ENCODE data around the gene TRPC6. TPM values are rescaled to one million over a fixed set of nuclear protein-coding genes. Genes with fewer than 3 reads are reported as not detected.

The TRPC6 gene
- total and polyA plus RNA-seq, 2 of the 8 experiments (the other 6 are each of a cell fraction or from before 2014, with no cell fraction given): 0.26 to 0.39 TPM

- no peak overlapping the region for H2BK120ac ChIP-seq (replicated peaks; ENCODE audit: low read depth, low read length)
- H3K4me3 ChIP-seq (ENCODE audit: extremely low read depth in 1 of 4, insufficient read depth in 2 of 4, low read depth in 3 of 4, low read length in 4 of 4): no peak overlapping the region
- CTCF ChIA-PET (ENCODE audit: partially characterized antibody): interaction anchor here (0.6 to 6.1 kb wide), 22 partner anchors 9 to 1508 kb away, joined by 3 to 38 read pairs (median 4); partner anchors contain the start of gene TRPC6
- DNase-seq (ENCODE audit: low read depth in 1 of 2, low spot score in 2 of 2) (no peak), FAIRE-seq (no peak)
- no peaks in the 10 kb centered on the region for H3K79me2 ChIP-seq (ENCODE audit: control insufficient read depth in 1 of 2, insufficient read depth in 2 of 2, low read length in 2 of 2)
- H2BK5ac ChIP-seq (ENCODE audit: low read depth, low read length): no peak overlapping the region
- H3K4me2 ChIP-seq (ENCODE audit: insufficient read depth in 1 of 2, low read depth in 2 of 2, low read length in 2 of 2): no peak overlapping the region
- H2BK20ac ChIP-seq (ENCODE audit: low read length): no peak overlapping the region
- POLR2A ChIA-PET (ENCODE audit: partially characterized antibody): no interaction called here
- H3K56ac ChIP-seq (replicated peaks; ENCODE audit: insufficient read length, low read depth, low read length): no peak overlapping the region
- no peak overlapping the region for H4K5ac ChIP-seq (ENCODE audit: insufficient read length, low read depth, low read length)
- no peak overlapping the region for H2AK5ac ChIP-seq (ENCODE audit: low read depth, low read length)
- H3K4me1 ChIP-seq (replicated peaks in 1 of 4; ENCODE audit: control insufficient read depth in 3 of 4, insufficient read depth in 4 of 4, low read length in 3 of 4): peaks cover 0 to 5% (median 0%) of the 10 kb centered on the region in 4 experiments; a peak in 2 of 7 replicates
- H3K23ac ChIP-seq (ENCODE audit: insufficient read length): no peak overlapping the region
- no peak overlapping the region for H3K9ac ChIP-seq (replicated peaks in 1 of 4; ENCODE audit: extremely low read depth in 1 of 4, low read depth in 3 of 4, low read length in 3 of 4)
- no peaks in the 10 kb centered on the region for H3K23me2 ChIP-seq (ENCODE audit: low read depth, low read length)
- 0 out of 2 replicates have a peak overlapping the region, but pooled peaks have one; percentile 50 for H2AFZ ChIP-seq (ENCODE audit: low read length)
- no peak overlapping the region for H4K91ac ChIP-seq (replicated peaks; ENCODE audit: insufficient read length, low read length)
- no peak overlapping the region for H3K14ac ChIP-seq (ENCODE audit: insufficient read length)
- H4K20me1 ChIP-seq (replicated peaks in 1 of 2; ENCODE audit: control insufficient read depth in 1 of 2, insufficient read depth in 2 of 2, low read length in 2 of 2): no peaks in the 10 kb centered on the region
- H3K27ac ChIP-seq (ENCODE audit: low read depth, low read length): no peak overlapping the region
- no peaks in the 10 kb centered on the region for H3K79me1 ChIP-seq (ENCODE audit: low read depth, low read length)
- no peaks in the 10 kb centered on the region for H3K9me3 ChIP-seq (ENCODE audit: insufficient read depth in 2 of 2, low read depth in 1 of 2, low read length in 1 of 2)
- no peak overlapping the region for H2BK12ac ChIP-seq (ENCODE audit: low read depth, low read length)
- no peak overlapping the region for H4K8ac ChIP-seq (ENCODE audit: extremely low read depth, insufficient read depth, low read length)
- H2BK15ac ChIP-seq (ENCODE audit: low read length): no peak overlapping the region
- H3K36me3 ChIP-seq (ENCODE audit: control insufficient read depth in 2 of 4, insufficient read depth in 4 of 4, low read length in 3 of 4): no peaks in the 10 kb centered on the region
- 86% methylated on average over 3 of the region's 3 CpGs; no CpG with 5 or more reads in 1 of the 2 experiments for WGBS, 2 experiments (ENCODE audit: extremely low coverage in 1 of 2, insufficient coverage in 1 of 2, insufficient read length in 1 of 2, insufficient replicate concordance in 2 of 2, low coverage in 1 of 2, low lambda C conversion rate in 2 of 2, missing lambda C conversion rate in 1 of 2)
- H3K18ac ChIP-seq (ENCODE audit: extremely low read depth, low read length): no peak overlapping the region
- H3K4ac ChIP-seq (replicated peaks; ENCODE audit: insufficient read length, low read depth, low read length): no peak overlapping the region
- TF ChIP-seq TAF7 (optimal IDR thresholded peaks at IDR 0.05; ENCODE audit: borderline replicate concordance, low read depth, low read length): no peak
- no peak for TF ChIP-seq TBP (IDR thresholded peaks at IDR 0.05; ENCODE audit: low read depth, low read length)
- no peak for TF ChIP-seq SRF (IDR thresholded peaks at IDR 0.05; ENCODE audit: low read depth, low read length)
- TF ChIP-seq NANOG (IDR thresholded peaks at IDR 0.05; ENCODE audit: insufficient read depth, low read depth, low read length, poor library complexity, severe bottlenecking): no peak
- no peak for TF ChIP-seq CHD1 (IDR thresholded peaks at IDR 0.05; ENCODE audit: low read depth, low read length)
- no peak for TF ChIP-seq POU5F1 (IDR thresholded peaks at IDR 0.05; ENCODE audit: low read depth, low read length)
- no peak for TF ChIP-seq CHD2 (IDR thresholded peaks at IDR 0.05; ENCODE audit: low read length)
- TF ChIP-seq CEBPB (IDR thresholded peaks at IDR 0.05; ENCODE audit: low read depth, low read length): no peak
- no peak for TF ChIP-seq POLR2AphosphoS5 (IDR thresholded peaks at IDR 0.05; ENCODE audit: low read depth, low read length)
- TF ChIP-seq E2F6 (IDR thresholded peaks at IDR 0.05): no peak
- TF ChIP-seq USF2 (IDR thresholded peaks at IDR 0.05; ENCODE audit: low read length): no peak
- no peak for TF ChIP-seq GABPA (IDR thresholded peaks at IDR 0.05; ENCODE audit: borderline replicate concordance, insufficient read depth, low read length)
- no peaks in the 10 kb centered on the region for H3K27me3 ChIP-seq (replicated peaks in 1 of 4; ENCODE audit: control insufficient read depth in 3 of 4, extremely low read depth in 1 of 4, insufficient read depth in 3 of 4, low read length in 3 of 4)
Measured at GRCh38 chr11:101435408-101435973, 148.3 kb downstream of the TRPC6 start.
